ENCODE measurements around the gene OVOL1. TPM values are rescaled to one million over a fixed set of nuclear protein-coding genes. Genes with fewer than 3 reads are reported as not detected.

The OVOL1 gene
- polyA plus RNA-seq, 3 donors: 0.08 TPM; not detected in 2

- no peak for TF ChIP-seq CTCF (IDR thresholded peaks at IDR 0.05)
Measured at GRCh38 chr11:65793625-65794400, 7.0 kb downstream of the OVOL1 start.

GRCh38 chr11:65794570-65795510, 8.0 kb downstream of the OVOL1 start:
- Histone ChIP-seq H2AFZ (ENCODE audit: insufficient read depth, low read depth, low read length, poor library complexity, severe bottlenecking) (no peak overlapping the region), H4K20me1 (ENCODE audit: insufficient read depth, low read length) (no peaks in the 10 kb centered on the region), H3K9me3 (replicated peaks in 1 of 2; ENCODE audit: control insufficient read depth in 1 of 2, insufficient read depth in 1 of 2, low read length in 2 of 2) (no peaks in the 10 kb centered on the region), H3K36me3 (replicated peaks in 1 of 2; ENCODE audit: control insufficient read depth in 1 of 2, insufficient read depth in 2 of 2, low read length in 2 of 2) (no peaks in the 10 kb centered on the region), H3K27me3 (ENCODE audit: control insufficient read depth in 2 of 2, insufficient read depth in 2 of 2, low read length in 2 of 2) (peaks cover 0 to 16% of the 10 kb centered on the region in 2 donors), H3K4me1 (ENCODE audit: control insufficient read depth in 1 of 2, insufficient read depth in 2 of 2, low read length in 2 of 2) (peaks cover 10 to 12% of the 10 kb centered on the region in 2 donors), H3K79me2 (ENCODE audit: insufficient read depth, low read length) (no peaks in the 10 kb centered on the region), H3K27ac (ENCODE audit: low read depth in 1 of 2, low read length in 2 of 2) (no peak overlapping the region), H3K4me3 (replicated peaks in 1 of 3; ENCODE audit: low read depth in 2 of 3, low read length in 3 of 3) (no peak overlapping the region), H3K4me2 (replicated peaks; ENCODE audit: extremely low read depth, low read length, poor library complexity, severe bottlenecking) (no peak overlapping the region), H3K9ac (ENCODE audit: insufficient read depth, low read length, poor library complexity, severe bottlenecking) (no peak overlapping the region)
- 96% methylated on average over 40 of the region's 42 CpGs for WGBS (ENCODE audit: insufficient coverage)
- peaks cover 16% of the 10 kb centered on the region for H3K4me1 Mint-ChIP-seq
- no peak overlapping the region for H3K4me3 Mint-ChIP-seq
- no peaks in the 10 kb centered on the region for H3K36me3 Mint-ChIP-seq
- TF ChIP-seq CTCF (IDR thresholded peaks at IDR 0.05): no peak
- no peak for DNase-seq
- H3K27me3 Mint-ChIP-seq (ENCODE audit: low read depth in 3 of 3): peaks cover 10 to 16% (median 13%) of the 10 kb centered on the region in 3 donors
- intact Hi-C loops (cut with micrococcal nuclease): no loop called here
- peaks cover 0 to 2% (median 0%) of the 10 kb centered on the region in 7 donors for H3K9me3 Mint-ChIP-seq
- no peak overlapping the region for H3K27ac Mint-ChIP-seq

More at GRCh38 chr11:65793625-65794400, 7.0 kb downstream of the OVOL1 start:
- Histone ChIP-seq H3K4me2 (replicated peaks; ENCODE audit: extremely low read depth, low read length, poor library complexity, severe bottlenecking) (no peak overlapping the region), H3K4me3 (replicated peaks in 1 of 3; ENCODE audit: low read depth in 2 of 3, low read length in 3 of 3) (no peak overlapping the region), H3K27ac (ENCODE audit: low read depth in 1 of 2, low read length in 2 of 2) (no peak overlapping the region), H3K79me2 (ENCODE audit: insufficient read depth, low read length) (no peaks in the 10 kb centered on the region), H3K9me3 (replicated peaks in 1 of 2; ENCODE audit: control insufficient read depth in 1 of 2, insufficient read depth in 1 of 2, low read length in 2 of 2) (no peaks in the 10 kb centered on the region), H2AFZ (ENCODE audit: insufficient read depth, low read depth, low read length, poor library complexity, severe bottlenecking) (no peak overlapping the region), H3K4me1 (ENCODE audit: control insufficient read depth in 1 of 2, insufficient read depth in 2 of 2, low read length in 2 of 2) (peaks cover 10 to 12% of the 10 kb centered on the region in 2 donors), H4K20me1 (ENCODE audit: insufficient read depth, low read length) (no peaks in the 10 kb centered on the region), H3K9ac (ENCODE audit: insufficient read depth, low read length, poor library complexity, severe bottlenecking) (no peak overlapping the region), H3K27me3 (ENCODE audit: control insufficient read depth in 2 of 2, insufficient read depth in 2 of 2, low read length in 2 of 2) (peaks cover under 1 to 22% of the 10 kb centered on the region in 2 donors), H3K36me3 (replicated peaks in 1 of 2; ENCODE audit: control insufficient read depth in 1 of 2, insufficient read depth in 2 of 2, low read length in 2 of 2) (no peaks in the 10 kb centered on the region)
- intact Hi-C loops (cut with micrococcal nuclease): no loop called here
- H3K4me3 Mint-ChIP-seq: no peak overlapping the region
- H3K27me3 Mint-ChIP-seq (ENCODE audit: low read depth in 3 of 3): peaks cover 17 to 25% (median 22%) of the 10 kb centered on the region in 3 donors
- peaks cover 0 to 4% (median 0%) of the 10 kb centered on the region in 7 donors for H3K9me3 Mint-ChIP-seq
- H3K4me1 Mint-ChIP-seq: peaks cover 16% of the 10 kb centered on the region
- 97% methylated on average over 29 of the region's 29 CpGs for WGBS (ENCODE audit: insufficient coverage)
- peak overlapping the region in 1 of 7 donors; percentile 53 for H3K27ac Mint-ChIP-seq
- no peak for DNase-seq
- peaks cover 0 to 2% of the 10 kb centered on the region in 2 donors for H3K36me3 Mint-ChIP-seq
